Upper lobe of left lung (tissue), 6 donors: ENCODE data around the gene PUS1. TPM values are rescaled to one million over a fixed set of nuclear protein-coding genes. Genes with fewer than 3 reads are reported as not detected.
A peak's percentile ranks its signal among the peaks of the same experiment; 100 is the strongest.

Source experiments
- ATAC-seq, 2 donors: fragments of 200-7000 bp; cut with Tn5 transposase; one replicate each; pipeline ENCODE4 v1.9.1; 2022; ENCODE audit warnings: mild to moderate bottlenecking in 2 of 2, moderate library complexity in 2 of 2; ENCODE audit not compliant: low FRiP score in 2 of 2
- DNase-seq, 2 donors: peaks; one replicate each; pipeline ENCODE4 v3.0.0-alpha.2; 2019 to 2020
- H3K27ac ChIP-seq, 4 donors: fragments of 200-600 bp; sonication (generic); one replicate each; pipeline ENCODE4 v1.5.1; 2016 to 2019
- H3K27me3 ChIP-seq, 4 donors: fragments of 200-600 bp; sonication (generic); one replicate each; pipeline ENCODE4 v1.5.1; 2017 to 2019
- H3K36me3 ChIP-seq, 4 donors: fragments of 200-600 bp; sonication (generic); one replicate each; pipeline ENCODE4 v1.5.1; 2016 to 2019
- H3K4me1 ChIP-seq, 4 donors: fragments of 200-600 bp; sonication (generic); one replicate each; pipeline ENCODE4 v1.5.1; 2018 to 2019
- H3K4me3 ChIP-seq, 4 donors: fragments of 200-600 bp; sonication (generic); one replicate each; pipeline ENCODE4 v1.5.1; 2017 to 2019; ENCODE audit warnings: mild to moderate bottlenecking in 2 of 4, moderate library complexity in 1 of 4
- H3K9me3 ChIP-seq, 4 donors: fragments of 200-600 bp; sonication (generic); one replicate each; pipeline ENCODE4 v1.5.1; 2018 to 2019
- CTCF ChIP-seq, 6 experiments: fragments of 450-650 bp in 4 of 6; fragments of 200-600 bp in 2 of 6; sonication (generic) in 2 of 6; IDR thresholded peaks; one replicate each; pipeline ENCODE4 v1.5.1; 2016 to 2019; ENCODE audit warnings: antibody characterized with exemption in 6 of 6
- EP300 ChIP-seq, 4 donors: sonication (generic); formaldehyde crosslinking; IDR thresholded peaks; one replicate each; pipeline ENCODE4 v1.5.1; 2017; ENCODE audit warnings: antibody characterized with exemption in 4 of 4, control low read depth in 2 of 4
- POLR2A ChIP-seq, 4 donors: fragments of 450-650 bp; IDR thresholded peaks; one replicate each; pipeline ENCODE4 v1.5.1; 2016 to 2017; ENCODE audit warnings: antibody characterized with exemption in 4 of 4, mild to moderate bottlenecking in 2 of 4
- POLR2AphosphoS5 ChIP-seq, 2 donors: sonication (generic); formaldehyde crosslinking; IDR thresholded peaks; one replicate each; pipeline ENCODE4 v1.5.1; 2017; ENCODE audit warnings: antibody characterized with exemption in 2 of 2
- WGBS, 2 donors: methylation state at CpG; one replicate each; pipeline ENCODE4 v1.1.5; 2017 to 2018; 5-methylcytosine and 5-hydroxymethylcytosine counted together
- total RNA-seq, 6 donors: library from RNA; depleted of rRNA in 4 of 6; stranded (reverse); fragments of >200 nt in 4 of 6; gene quantifications; one replicate each; pipeline versions ENCODE4 v1.1.0 to v1.2.1, GENCODE V29; 2016 to 2021
- donor health status: DM: no; HTN: no; CAD: no; lungs with moderate emphysema.
- donor health status: DM: no; HTN: yes; CAD: no; lungs with severe emphysema.

Gene PUS1
- total RNA-seq, 6 donors from 2014 or later = 11.3 to 30.7 (median 22.5) TPM

GRCh38 chr12:131922772-131923171 lies 6.3 kb upstream of the PUS1 start:
- no peak overlapping the region for H3K27ac ChIP-seq
- H3K9me3 ChIP-seq = no peaks in the 10 kb centered on the region
- H3K36me3 ChIP-seq = peaks cover 10 to 49% (median 36%) of the 10 kb centered on the region in 4 donors
- H3K27me3 ChIP-seq = no peaks in the 10 kb centered on the region
- ATAC-seq (no peak), DNase-seq (peak in 1 of 2 donors; percentile 57)
- TF ChIP-seq CTCF (IDR thresholded peaks at IDR 0.05) = no peak
- TF ChIP-seq POLR2A (IDR thresholded peaks at IDR 0.05) = no peak
- TF ChIP-seq EP300 (IDR thresholded peaks at IDR 0.05) = no peak
- no peak for TF ChIP-seq POLR2AphosphoS5 (IDR thresholded peaks at IDR 0.05)
- H3K4me3 ChIP-seq = no peak overlapping the region
- WGBS, 2 donors = 87 to 92% methylated on average over 13 of the region's 13 CpGs
- H3K4me1 ChIP-seq = peaks cover 0 to 5% (median 2%) of the 10 kb centered on the region in 4 donors

- DNase-seq = peak in 1 of 2 donors; percentile 37
- no peak for ATAC-seq
- Histone ChIP-seq H3K27me3 (no peaks in the 10 kb centered on the region), H3K27ac (no peak overlapping the region), H3K9me3 (no peaks in the 10 kb centered on the region), H3K4me3 (no peak overlapping the region), H3K4me1 (peaks cover 0 to 10% (median 2%) of the 10 kb centered on the region in 4 donors), H3K36me3 (peaks cover 10 to 44% (median 33%) of the 10 kb centered on the region in 4 donors)
- TF ChIP-seq EP300 (IDR thresholded peaks at IDR 0.05) (no peak), POLR2A (IDR thresholded peaks at IDR 0.05) (no peak), POLR2AphosphoS5 (IDR thresholded peaks at IDR 0.05) (no peak), CTCF (IDR thresholded peaks at IDR 0.05) (no peak)
- 83 to 95% methylated on average over 10 to 11 of the region's 11 CpGs for WGBS, 2 donors
Measured at GRCh38 chr12:131923260-131923659, 5.8 kb upstream of the PUS1 start.

- no peak overlapping the region for H3K4me3 ChIP-seq
- DNase-seq = no peak
Measured at GRCh38 chr12:131927110-131928079, 1.7 kb upstream of the PUS1 start.

GRCh38 chr12:131928080-131928710 lies 881 bp upstream of the PUS1 start:
- Histone ChIP-seq H3K4me1 (peaks cover 9 to 35% (median 13%) of the 10 kb centered on the region in 4 donors), H3K27ac (peak overlapping the region; percentile 51 to 86 (median 79)), H3K36me3 (peaks cover 0 to 17% (median 14%) of the 10 kb centered on the region in 4 donors), H3K4me3 (peak overlapping the region; percentile 72 to 98 (median 93)), H3K9me3 (no peaks in the 10 kb centered on the region), H3K27me3 (no peaks in the 10 kb centered on the region)
- DNase-seq = no peak
- TF ChIP-seq POLR2AphosphoS5 (IDR thresholded peaks at IDR 0.05) (no peak), CTCF (IDR thresholded peaks at IDR 0.05) (no peak), EP300 (IDR thresholded peaks at IDR 0.05) (no peak), POLR2A (IDR thresholded peaks at IDR 0.05) (no peak)
- peak in 1 of 2 donors; percentile 40 for ATAC-seq
- 36 to 39% methylated on average over 30 to 33 of the region's 33 CpGs for WGBS, 2 donors

More at GRCh38 chr12:131927110-131928079, 1.7 kb upstream of the PUS1 start:
- no peaks in the 10 kb centered on the region for H3K9me3 ChIP-seq
- no peak for ATAC-seq
- TF ChIP-seq EP300 (IDR thresholded peaks at IDR 0.05) = no peak
- no peak overlapping the region for H3K27ac ChIP-seq
- H3K36me3 ChIP-seq = peaks cover 0 to 14% (median 9%) of the 10 kb centered on the region in 4 donors
- H3K27me3 ChIP-seq = no peaks in the 10 kb centered on the region
- H3K4me1 ChIP-seq = peaks cover 9 to 35% (median 13%) of the 10 kb centered on the region in 4 donors
- 86 to 97% methylated on average over 12 to 24 of the region's 24 CpGs for WGBS, 2 donors
